SU-DHL-6 (cell line): ENCODE measurements around the gene SGSM1.

Experiments used
- CTCF ChIP-seq: fragments of 200-600 bp; sonication (generic); IDR thresholded peaks from one replicate; pipeline ENCODE4 v1.5.1; 2017; ENCODE audit warnings: antibody characterized with exemption, mild to moderate bottlenecking, low read length, moderate library complexity; ENCODE audit not compliant: insufficient read depth, poor library complexity, severe bottlenecking
- EZH2phosphoT487 ChIP-seq: fragments of 200-600 bp; sonication (generic), shearing (Covaris generic); conservative IDR thresholded peaks from 2 replicates; pipeline ENCODE4 v1.6.1; 2018; ENCODE audit warnings: mild to moderate bottlenecking, antibody characterized with exemption, low read length, moderate library complexity, mixed read lengths

- TF ChIP-seq CTCF (no peak), EZH2phosphoT487 (no peak)
These were observed 139.4 kb downstream of the SGSM1 start for GRCh38 chr22:24945430-24945829.
